Mammary microvascular endothelial cell (primary cell): ENCODE measurements around the gene BCAS4. TPM values are rescaled to one million over a fixed set of nuclear protein-coding genes. Genes with fewer than 3 reads are reported as not detected.

ENCODE experiments used
- total RNA-seq: library from RNA; depleted of rRNA; stranded (reverse); fragments of >200 nt; gene quantifications from 2 replicates; pipeline ENCODE4 v1.2.3, GENCODE V29; 2015

Gene BCAS4
- total RNA-seq, result 1.00 and 3.4 TPM in 2 replicates

GRCh38 chr20:50794846-50795634 lies at the start of gene BCAS4:
BCAS4 (plus strand) TSS chr20:50795061; CDS start chr20:50795084, 23 bp downstream.

Other genes with a start within 250 kb of the BCAS4 start
- not detected in 2 replicates for gene RIPOR3, start 103.5 kb upstream of the BCAS4 start, total RNA-seq
- gene PARD6B, start 63.5 kb upstream of the BCAS4 start, total RNA-seq, result under 0.01 and 0.13 TPM in 2 replicates
- 14.9 and 16.7 TPM in 2 replicates for gene ADNP, start 136.4 kb downstream of the BCAS4 start, total RNA-seq
- gene DPM1, start 163.5 kb downstream of the BCAS4 start, total RNA-seq, result 80.9 and 86.9 TPM in 2 replicates
- gene MOCS3, start 163.8 kb downstream of the BCAS4 start, total RNA-seq, result 4.2 and 6.5 TPM in 2 replicates
- 0.87 and 1.3 TPM in 2 replicates for gene KCNG1, start 228.0 kb downstream of the BCAS4 start, total RNA-seq